ENCODE results near the gene ARHGAP23. TPM values are rescaled to one million over a fixed set of nuclear protein-coding genes. Genes with fewer than 3 reads are reported as not detected.

ARHGAP23 gene
- total RNA-seq, 1 donor from 2014 or later = 58.3 TPM

DNA sequence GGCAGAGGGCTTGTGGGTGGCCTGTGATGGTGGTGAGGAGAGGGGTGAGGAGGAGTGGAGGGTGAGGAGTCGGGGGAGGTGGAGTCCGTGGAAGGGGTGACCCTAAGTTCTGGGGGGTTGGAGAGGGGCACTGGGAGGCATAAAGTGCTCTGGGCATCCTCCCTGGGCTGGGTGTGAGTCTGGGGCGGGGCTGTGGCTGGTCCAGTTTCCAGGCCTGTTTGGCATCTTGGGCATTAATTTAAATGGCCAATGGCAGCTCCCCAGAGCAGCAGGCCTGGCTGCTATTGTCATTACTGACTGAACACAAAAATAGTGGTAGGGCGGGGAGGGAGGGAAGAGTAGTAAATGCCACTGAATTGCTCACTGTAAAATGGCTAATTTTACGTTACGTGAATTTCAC lies 7.7 kb upstream of the ARHGAP23 start:
- DNase-seq (no peak), ATAC-seq (ENCODE audit: poor library complexity) (no peak)
- intact Hi-C loops (cut with DNase I) = no loop called here

DNA sequence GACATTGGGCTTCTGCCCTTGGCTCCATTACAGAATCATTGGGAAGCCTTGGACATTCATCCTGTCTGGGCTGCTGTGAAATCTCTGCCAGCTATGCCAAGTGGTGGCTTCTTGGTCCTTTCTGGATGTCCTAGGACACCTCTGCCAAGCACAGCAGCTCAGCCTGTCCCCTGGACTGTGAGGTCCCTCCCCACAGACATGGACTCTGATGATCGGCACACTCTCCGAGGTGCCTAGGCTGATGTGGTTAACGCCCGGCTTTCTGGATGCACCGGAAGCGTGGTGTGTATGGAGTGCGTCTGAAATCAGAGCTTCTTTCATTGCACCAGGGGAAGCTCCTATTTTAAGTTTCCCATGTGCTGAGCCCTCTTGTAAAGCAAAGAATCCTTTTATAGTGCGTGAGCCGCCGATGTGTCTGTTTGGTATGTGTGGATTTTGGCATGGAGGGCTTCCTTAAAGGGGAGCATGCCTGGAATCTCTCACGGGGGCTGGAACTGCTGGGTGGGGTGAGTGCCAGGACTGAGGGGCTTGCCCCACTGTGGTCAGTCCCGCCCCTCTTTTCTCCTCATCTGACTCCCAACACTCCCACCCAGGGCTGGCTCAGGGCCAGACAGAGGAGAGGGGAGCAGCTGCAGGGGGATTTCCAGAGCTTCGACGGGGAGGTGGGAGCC lies 7.0 kb upstream of the ARHGAP23 start:
- ATAC-seq (ENCODE audit: poor library complexity) = peak; percentile 17
- intact Hi-C loops (cut with DNase I) = no loop called here
- no peak for DNase-seq

GRCh38 chr17:38421871-38422827 lies 6.1 kb upstream of the ARHGAP23 start:
- ATAC-seq (ENCODE audit: poor library complexity) (no peak), DNase-seq (no peak)
- intact Hi-C loops (cut with DNase I) = loop anchor here (2.0 kb wide), 1 partner anchor 65 kb away; no protein-coding TSS in a partner anchor

GRCh38 chr17:38424297-38424972 lies 3.8 kb upstream of the ARHGAP23 start:
- DNase-seq = no peak
- ATAC-seq (ENCODE audit: poor library complexity) = no peak
- intact Hi-C loops (cut with DNase I) = no loop called here

DNA sequence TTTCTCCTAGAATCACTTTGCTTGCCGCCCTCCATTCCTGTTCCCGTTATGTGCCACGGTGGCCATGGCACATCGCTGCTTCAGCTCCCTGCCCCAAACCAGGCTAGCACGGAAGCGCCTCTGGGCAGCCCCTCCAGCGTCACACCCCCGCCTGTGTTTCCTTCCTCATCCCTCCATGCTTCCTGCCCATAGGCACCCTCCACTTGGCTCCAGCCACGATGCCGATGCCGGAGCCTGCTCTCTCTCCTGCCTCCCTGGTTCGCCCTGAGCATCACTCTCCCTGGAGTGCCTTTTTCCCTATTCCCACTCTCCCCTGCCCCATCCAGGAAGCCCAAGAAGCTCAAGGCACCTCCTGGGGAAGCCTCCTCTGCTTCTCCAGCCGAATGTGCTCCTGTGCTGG lies 3.2 kb upstream of the ARHGAP23 start:
- ATAC-seq (ENCODE audit: poor library complexity) (no peak), DNase-seq (no peak)
- intact Hi-C loops (cut with DNase I) = loop anchor here (5.0 kb wide), 1 partner anchor 42 kb away; no protein-coding TSS in a partner anchor

DNA sequence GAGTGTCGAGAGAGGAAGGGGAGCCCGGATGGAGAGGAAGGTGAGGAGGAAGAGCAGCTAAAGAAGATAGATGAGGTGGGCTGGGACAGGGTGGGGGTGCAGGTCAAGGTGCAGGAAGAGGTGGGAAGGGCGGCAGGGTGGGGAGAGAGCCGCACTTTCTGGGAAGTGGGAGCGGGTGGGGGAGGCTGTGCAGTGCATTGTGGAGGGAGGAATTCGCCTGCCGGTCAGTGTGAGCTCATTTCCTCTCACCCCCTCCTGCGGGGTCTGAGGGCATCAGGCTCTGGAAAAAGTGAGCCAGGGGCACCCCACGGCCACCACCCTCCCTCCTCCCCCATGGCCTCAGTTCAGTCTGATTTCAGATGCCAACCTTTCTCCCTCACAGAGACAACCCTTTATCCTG lies 2.5 kb upstream of the ARHGAP23 start:
- ATAC-seq (ENCODE audit: poor library complexity) (no peak), DNase-seq (peak; percentile 55)
- intact Hi-C loops (cut with DNase I) = loop anchor here (5.0 kb wide), 1 partner anchor 42 kb away; no protein-coding TSS in a partner anchor

- no peak for ATAC-seq (ENCODE audit: poor library complexity)
Measured at GRCh38 chr17:38426441-38426840, 1.8 kb upstream of the ARHGAP23 start.

GRCh38 chr17:38427160-38427949 lies 909 bp upstream of the ARHGAP23 start:
- intact Hi-C loops (cut with DNase I) = loop anchor here (5.0 kb wide), 1 partner anchor 40 kb away; no protein-coding TSS in a partner anchor
- DNase-seq (no peak), ATAC-seq (ENCODE audit: poor library complexity) (no peak)

More at GRCh38 chr17:38426441-38426840, 1.8 kb upstream of the ARHGAP23 start:
- intact Hi-C loops (cut with DNase I) = loop anchor here (5.0 kb wide), 1 partner anchor 41 kb away; no protein-coding TSS in a partner anchor
- no peak for DNase-seq

DNA sequence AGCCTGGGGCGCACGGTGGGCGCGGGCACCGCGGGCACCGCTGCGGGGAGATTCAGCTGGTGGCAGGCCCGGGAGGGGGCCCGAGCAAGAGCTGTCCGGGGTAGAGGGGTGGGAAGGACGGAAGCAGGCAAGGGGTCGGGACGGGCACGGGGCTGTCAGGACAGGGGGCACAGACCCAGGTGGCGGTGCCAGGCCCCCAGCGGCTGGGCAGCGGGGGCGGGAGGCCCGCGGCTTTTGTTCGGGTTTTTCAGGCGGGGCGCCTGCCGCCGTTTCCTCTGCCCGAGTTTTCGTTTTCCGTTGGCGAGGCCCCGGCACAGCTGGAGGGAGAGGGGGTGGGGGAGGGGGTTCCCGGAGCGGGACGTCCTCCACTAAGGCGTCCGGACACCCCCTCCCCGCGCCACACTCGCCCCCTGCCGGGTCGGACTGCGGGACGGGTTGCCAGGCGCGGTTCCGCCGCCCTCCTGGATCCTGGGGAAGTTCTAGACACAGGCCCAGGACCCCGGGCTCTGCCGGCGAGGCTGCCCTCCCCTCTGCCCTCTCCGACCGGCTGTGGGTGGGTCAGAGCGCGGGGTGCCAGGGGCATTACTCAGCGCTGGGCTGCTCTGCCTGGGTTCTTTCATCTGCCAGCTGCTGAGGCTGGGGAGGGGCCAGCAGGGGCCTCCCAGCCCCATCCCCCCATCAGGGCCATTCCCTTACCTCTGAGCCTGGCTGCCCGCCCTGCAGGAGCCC lies 543 bp downstream of the ARHGAP23 start:
- peak; percentile 79 for DNase-seq
- peak; percentile 74 for ATAC-seq (ENCODE audit: poor library complexity)
- intact Hi-C loops (cut with DNase I) = loop anchor here (5.0 kb wide), 1 partner anchor 38 kb away; no protein-coding TSS in a partner anchor

DNA sequence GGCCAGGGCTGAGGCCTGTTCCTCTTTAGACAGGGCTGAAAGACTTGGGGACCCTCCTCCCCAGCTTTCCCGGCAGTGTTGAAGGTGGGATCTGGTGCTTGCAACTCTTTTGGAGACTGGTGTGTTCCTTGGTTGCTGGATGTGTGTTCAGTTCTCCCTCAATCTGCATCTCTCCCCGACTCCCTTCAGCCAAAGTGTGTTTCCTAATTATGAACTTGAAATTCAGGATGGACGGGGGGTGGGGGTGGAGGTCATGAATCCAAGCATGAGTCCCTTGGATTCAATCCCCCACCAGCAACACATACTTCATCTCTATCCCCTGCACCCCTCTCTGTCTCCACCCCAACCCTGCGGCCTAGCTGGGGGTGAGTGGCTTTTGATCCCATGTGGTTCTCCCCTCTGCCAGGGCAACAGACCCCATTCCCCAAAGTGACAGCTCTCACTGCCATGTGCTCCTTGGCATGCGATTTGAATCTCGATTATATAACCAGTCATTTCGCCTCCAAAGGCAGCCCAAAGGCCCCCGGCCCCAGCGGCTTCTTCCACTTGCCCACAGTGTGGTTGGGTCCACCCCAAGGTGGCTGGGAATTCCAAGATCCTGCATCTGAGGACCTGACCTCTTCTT lies 1.3 kb downstream of the ARHGAP23 start:
- intact Hi-C loops (cut with DNase I) = loop anchor here (5.0 kb wide), 1 partner anchor 38 kb away; no protein-coding TSS in a partner anchor
- DNase-seq (no peak), ATAC-seq (ENCODE audit: poor library complexity) (no peak)

DNA sequence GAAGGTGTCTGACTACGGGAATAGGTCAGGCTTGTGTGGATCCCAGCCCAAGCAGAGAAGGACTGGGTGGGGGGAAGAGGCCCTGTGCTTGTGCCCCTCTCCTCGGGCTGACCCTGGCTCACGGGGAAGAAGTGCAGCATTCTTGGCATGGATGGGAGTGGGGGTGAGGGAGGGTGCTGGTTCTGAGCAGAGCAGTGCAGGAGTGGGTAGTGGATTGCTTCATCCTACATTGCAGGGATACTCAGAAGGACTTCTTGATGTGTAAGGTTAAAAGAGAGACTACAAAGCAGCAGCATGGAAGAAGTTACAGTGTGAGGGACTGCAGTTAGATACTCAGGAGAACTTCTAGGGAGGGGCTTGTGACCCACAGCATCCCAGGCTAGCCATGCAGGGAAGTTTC lies 2.1 kb downstream of the ARHGAP23 start:
- peak; percentile 12 for ATAC-seq (ENCODE audit: poor library complexity)
- DNase-seq = no peak
- intact Hi-C loops (cut with DNase I) = no loop called here

DNA sequence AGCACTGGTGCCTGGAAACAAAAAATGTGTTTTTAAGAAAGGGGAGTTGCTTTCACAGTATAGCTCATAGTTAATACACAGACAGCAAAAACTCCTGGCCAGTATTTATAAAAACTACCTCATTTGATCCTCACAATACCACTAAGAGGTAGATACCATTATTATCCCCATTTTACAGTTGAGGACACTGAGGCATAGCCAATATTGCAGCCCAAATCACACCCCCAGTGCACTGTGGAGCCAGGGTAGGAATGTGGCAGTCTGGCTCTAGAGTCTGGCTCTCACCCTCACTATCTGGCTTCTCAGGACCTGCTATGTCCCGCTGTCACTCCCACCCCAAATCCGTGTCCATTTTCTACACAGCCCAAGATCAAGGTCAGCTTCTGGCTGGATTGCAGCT lies 2.6 kb downstream of the ARHGAP23 start:
- intact Hi-C loops (cut with DNase I) = no loop called here
- ATAC-seq (ENCODE audit: poor library complexity) (no peak), DNase-seq (no peak)

DNA sequence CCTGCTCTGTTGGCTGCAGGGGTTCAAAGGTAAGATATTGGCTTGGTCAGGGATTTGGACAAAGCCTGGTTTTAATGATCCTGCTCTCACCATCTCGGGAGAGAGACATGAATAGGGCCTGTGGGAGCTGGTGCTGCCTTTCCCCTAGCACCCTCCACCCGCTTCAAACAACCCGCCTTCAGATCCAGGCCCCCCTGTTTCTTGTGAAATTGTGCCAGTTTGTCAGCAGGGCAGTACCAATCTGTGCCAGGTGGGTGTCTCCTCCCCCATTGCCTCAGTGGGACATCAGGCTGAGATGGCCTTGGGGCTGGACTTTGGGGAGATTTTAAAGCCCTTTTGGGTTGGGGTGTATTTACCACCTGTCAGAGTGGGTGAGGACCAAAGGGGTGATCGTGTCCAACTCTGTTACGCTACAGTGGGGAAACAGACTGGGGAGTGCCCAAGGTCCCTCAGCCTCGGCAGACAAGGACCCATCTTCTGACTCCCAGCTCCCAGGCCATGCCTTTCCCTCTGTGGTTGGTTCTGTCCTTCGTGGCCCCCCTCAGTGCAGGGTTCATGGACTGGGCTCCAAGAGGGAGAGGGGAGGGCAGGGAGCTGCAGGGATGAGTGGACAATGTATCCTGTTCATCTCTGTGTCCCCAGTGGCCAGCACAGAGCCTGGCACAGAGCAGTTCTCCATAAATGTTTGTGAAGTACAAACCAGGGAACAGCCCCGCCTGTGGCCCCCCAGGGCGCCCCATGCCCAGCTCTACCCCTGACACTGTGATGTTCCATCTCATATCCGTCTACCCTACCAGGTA lies 3.3 kb downstream of the ARHGAP23 start:
- intact Hi-C loops (cut with DNase I) = no loop called here
- ATAC-seq (ENCODE audit: poor library complexity) = no peak

DNA sequence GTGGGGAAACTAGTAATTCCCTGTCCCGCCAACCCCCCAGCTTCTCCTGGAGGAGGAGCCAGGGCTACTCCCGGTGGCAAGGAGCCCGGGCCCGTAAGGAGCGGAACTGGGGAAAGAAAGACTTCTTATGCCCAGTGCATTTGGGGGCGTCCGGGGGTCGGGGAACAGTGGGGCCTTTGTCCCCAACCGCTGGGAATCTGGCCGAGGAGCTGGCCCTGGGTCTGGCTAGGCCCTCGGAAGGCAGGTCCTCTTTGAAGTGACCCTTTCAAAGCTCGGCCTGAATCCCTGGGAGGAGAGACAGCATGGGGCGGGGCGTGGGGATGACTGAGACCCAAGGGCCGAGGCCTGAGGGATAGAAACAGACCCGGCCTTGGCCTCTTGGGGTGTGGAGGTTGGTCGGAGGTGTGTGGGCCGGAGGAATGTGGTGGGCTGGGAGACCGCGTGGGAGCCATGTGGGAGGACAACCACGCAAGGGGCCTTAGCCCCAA lies 6.0 kb downstream of the ARHGAP23 start:
- intact Hi-C loops (cut with DNase I) = no loop called here
- ATAC-seq (ENCODE audit: poor library complexity) = no peak
- no peak for DNase-seq

More for the DNA sequence above, 3.3 kb downstream of the ARHGAP23 start:
- DNase-seq = no peak

DNA sequence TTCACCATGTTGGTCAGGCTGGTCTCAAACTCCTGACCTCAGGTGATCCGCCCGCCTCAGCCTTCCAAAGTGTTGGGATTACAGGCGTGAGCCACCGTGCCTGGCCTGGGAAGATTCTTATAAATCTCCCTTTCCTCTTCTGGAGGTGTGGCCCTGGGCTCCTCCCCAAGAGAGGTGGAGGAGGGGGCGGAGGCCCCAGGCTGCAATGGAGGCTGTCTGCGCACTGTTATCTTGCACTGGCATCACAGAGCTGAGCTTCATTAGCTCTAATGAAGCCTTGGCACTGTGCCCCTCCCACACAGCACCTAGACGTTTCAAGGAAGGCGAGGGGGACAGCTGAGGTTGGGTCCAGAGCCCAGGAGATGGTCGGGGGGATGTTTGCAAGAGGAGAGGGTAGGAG lies 7.5 kb downstream of the ARHGAP23 start:
- ATAC-seq (ENCODE audit: poor library complexity) (no peak), DNase-seq (no peak)
- intact Hi-C loops (cut with DNase I) = no loop called here

DNA sequence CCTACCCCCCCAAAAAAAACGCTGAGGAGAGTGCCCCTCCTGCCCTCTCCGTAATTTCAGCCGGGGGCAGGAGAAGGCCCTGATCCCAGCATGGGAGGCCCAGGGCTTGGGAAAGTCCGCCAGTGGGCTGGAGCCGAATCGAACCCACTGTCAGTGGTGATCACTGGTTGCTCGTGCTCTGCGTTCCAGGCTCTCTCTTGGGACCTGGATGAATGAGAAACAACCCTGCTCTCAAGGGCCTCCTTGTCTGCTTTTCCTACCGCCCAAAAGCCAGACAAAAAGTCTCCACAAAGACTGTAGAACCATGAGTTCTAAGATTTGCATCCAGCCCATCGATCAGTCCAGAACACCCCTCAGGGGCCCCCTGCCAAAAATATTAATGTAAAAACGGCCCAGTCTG lies 8.1 kb downstream of the ARHGAP23 start:
- intact Hi-C loops (cut with DNase I) = no loop called here
- DNase-seq (no peak), ATAC-seq (ENCODE audit: poor library complexity) (no peak)
